ENCODE results near the gene GALNT5.

The GALNT5 gene

GRCh38 chr2:157334797-157335196 lies 77.3 kb downstream of the GALNT5 start:
- no peaks in the 10 kb centered on the region for H3K9me3 ChIP-seq (ENCODE audit: control insufficient read depth, insufficient read depth, low read length)
- TF ChIP-seq CTCF (IDR thresholded peaks at IDR 0.05; ENCODE audit: low read depth, low read length, poor library complexity, severe bottlenecking) (no peak), EZH2phosphoT487 (IDR thresholded peaks at IDR 0.05; ENCODE audit: borderline replicate concordance, low read length) (no peak)
- no peak overlapping the region for H3K4me3 ChIP-seq (ENCODE audit: low read length)
- H3F3A ChIP-seq (ENCODE audit: control insufficient read depth, insufficient read depth), result no peaks in the 10 kb centered on the region
- no peaks in the 10 kb centered on the region for H3K27me3 ChIP-seq (ENCODE audit: control insufficient read depth, low read length)
- H3K79me2 ChIP-seq (ENCODE audit: control insufficient read depth, low read length), result no peaks in the 10 kb centered on the region
- no peak overlapping the region for H3K27ac ChIP-seq (ENCODE audit: low read depth, low read length)
- no peaks in the 10 kb centered on the region for H4K20me1 ChIP-seq (ENCODE audit: control insufficient read depth, insufficient read depth, low read depth, low read length)
- H3K4me2 ChIP-seq (ENCODE audit: low read length), result no peak overlapping the region
- no peaks in the 10 kb centered on the region for H3K36me3 ChIP-seq (ENCODE audit: control insufficient read depth, low read length)
- H3K4me1 ChIP-seq (ENCODE audit: control insufficient read depth, low read length), result peaks cover 8% of the 10 kb centered on the region
- H3K9me2 ChIP-seq (replicated peaks; ENCODE audit: control insufficient read depth, low read length), result no peaks in the 10 kb centered on the region

- no peaks in the 10 kb centered on the region for H3K9me3 ChIP-seq (ENCODE audit: control insufficient read depth, insufficient read depth, low read length)
- peaks cover 8% of the 10 kb centered on the region for H3K4me1 ChIP-seq (ENCODE audit: control insufficient read depth, low read length)
- H3K4me3 ChIP-seq (ENCODE audit: low read length), result no peak overlapping the region
- H3K79me2 ChIP-seq (ENCODE audit: control insufficient read depth, low read length), result no peaks in the 10 kb centered on the region
- no peak overlapping the region for H3K27ac ChIP-seq (ENCODE audit: low read depth, low read length)
- no peaks in the 10 kb centered on the region for H4K20me1 ChIP-seq (ENCODE audit: control insufficient read depth, insufficient read depth, low read depth, low read length)
- no peaks in the 10 kb centered on the region for H3K27me3 ChIP-seq (ENCODE audit: control insufficient read depth, low read length)
- TF ChIP-seq CTCF (IDR thresholded peaks at IDR 0.05; ENCODE audit: low read depth, low read length, poor library complexity, severe bottlenecking), result peak; percentile 90
- TF ChIP-seq EZH2phosphoT487 (IDR thresholded peaks at IDR 0.05; ENCODE audit: borderline replicate concordance, low read length), result no peak
- H3F3A ChIP-seq (ENCODE audit: control insufficient read depth, insufficient read depth), result no peaks in the 10 kb centered on the region
- no peaks in the 10 kb centered on the region for H3K9me2 ChIP-seq (replicated peaks; ENCODE audit: control insufficient read depth, low read length)
- no peaks in the 10 kb centered on the region for H3K36me3 ChIP-seq (ENCODE audit: control insufficient read depth, low read length)
- peak overlapping the region; percentile 31 for H3K4me2 ChIP-seq (ENCODE audit: low read length)
These were observed 78.9 kb downstream of the GALNT5 start for GRCh38 chr2:157336137-157337010.

- H3K4me2 ChIP-seq (ENCODE audit: low read length), result no peak overlapping the region
- H3K4me1 ChIP-seq (ENCODE audit: control insufficient read depth, low read length), result peaks cover 8% of the 10 kb centered on the region
- H3K79me2 ChIP-seq (ENCODE audit: control insufficient read depth, low read length), result no peaks in the 10 kb centered on the region
- no peaks in the 10 kb centered on the region for H3K9me2 ChIP-seq (replicated peaks; ENCODE audit: control insufficient read depth, low read length)
- no peak overlapping the region for H3K4me3 ChIP-seq (ENCODE audit: low read length)
- no peaks in the 10 kb centered on the region for H3K36me3 ChIP-seq (ENCODE audit: control insufficient read depth, low read length)
- H3F3A ChIP-seq (ENCODE audit: control insufficient read depth, insufficient read depth), result no peaks in the 10 kb centered on the region
- TF ChIP-seq EZH2phosphoT487 (IDR thresholded peaks at IDR 0.05; ENCODE audit: borderline replicate concordance, low read length) (no peak), CTCF (IDR thresholded peaks at IDR 0.05; ENCODE audit: low read depth, low read length, poor library complexity, severe bottlenecking) (no peak)
- H3K9me3 ChIP-seq (ENCODE audit: control insufficient read depth, insufficient read depth, low read length), result no peaks in the 10 kb centered on the region
- H4K20me1 ChIP-seq (ENCODE audit: control insufficient read depth, insufficient read depth, low read depth, low read length), result no peaks in the 10 kb centered on the region
- H3K27ac ChIP-seq (ENCODE audit: low read depth, low read length), result no peak overlapping the region
- H3K27me3 ChIP-seq (ENCODE audit: control insufficient read depth, low read length), result no peaks in the 10 kb centered on the region
These were observed 80.5 kb downstream of the GALNT5 start for GRCh38 chr2:157337978-157338377.
